Parathyroid adenoma (tissue), 2 donors: ENCODE results near the gene TUT7.

Experiments
- H2AFZ ChIP-seq: fragments of 300-600 bp; sonication (generic); one replicate; pipeline ENCODE4 v1.7.0; 2017; ENCODE audit warnings: antibody characterized with exemption, mild to moderate bottlenecking
- H3K27ac ChIP-seq: fragments of 300-600 bp; sonication (generic); one replicate; pipeline ENCODE4 v1.7.0; 2017
- H3K27me3 ChIP-seq: fragments of 300-600 bp; sonication (generic); one replicate; pipeline ENCODE4 v1.7.0; 2017; ENCODE audit warnings: low read length; ENCODE audit not compliant: control insufficient read depth, insufficient read depth
- H3K36me3 ChIP-seq: fragments of 300-600 bp; sonication (generic); one replicate; pipeline ENCODE4 v1.7.0; 2017; ENCODE audit warnings: low read length; ENCODE audit not compliant: control insufficient read depth, insufficient read depth
- H3K4me1 ChIP-seq: fragments of 300-600 bp; sonication (generic); one replicate; pipeline ENCODE4 v1.7.0; 2017; ENCODE audit warnings: control low read depth
- H3K4me2 ChIP-seq: fragments of 300-600 bp; sonication (generic); one replicate; pipeline ENCODE4 v1.7.0; 2017; ENCODE audit warnings: low read length
- H3K4me3 ChIP-seq: fragments of 300-600 bp; sonication (generic); one replicate; pipeline ENCODE4 v1.7.0; 2017; ENCODE audit warnings: low read depth, low read length
- H3K79me2 ChIP-seq: fragments of 300-600 bp; sonication (generic); one replicate; pipeline ENCODE4 v1.7.0; 2017; ENCODE audit warnings: control low read depth
- H3K9ac ChIP-seq: fragments of 300-600 bp; sonication (generic); one replicate; pipeline ENCODE4 v1.7.0; 2017; ENCODE audit warnings: mild to moderate bottlenecking
- H3K9me3 ChIP-seq: fragments of 300-600 bp; sonication (generic); one replicate; pipeline ENCODE4 v1.7.0; 2017; ENCODE audit warnings: low read length; ENCODE audit not compliant: control insufficient read depth
- CTCF ChIP-seq: fragments of 300-600 bp; sonication (generic); IDR thresholded peaks from one replicate; pipeline ENCODE4 v1.7.0; 2017; ENCODE audit warnings: antibody characterized with exemption, mild to moderate bottlenecking
- donor health status: primary hyperparathyroidism.

The TUT7 gene

GRCh38 chr9:86354818-86355309, 654 bp upstream of the TUT7 start:
- Histone ChIP-seq H3K4me2 (peak overlapping the region; percentile 84), H3K27me3 (no peaks in the 10 kb centered on the region), H3K79me2 (peaks cover 5% of the 10 kb centered on the region), H3K27ac (peak overlapping the region; percentile 84), H3K9ac (no peak overlapping the region), H2AFZ (peak overlapping the region; percentile 83), H3K4me3 (peak overlapping the region; percentile 68), H3K4me1 (peaks cover 4% of the 10 kb centered on the region), H3K36me3 (no peaks in the 10 kb centered on the region), H3K9me3 (no peaks in the 10 kb centered on the region)
- TF ChIP-seq CTCF: no peak

- Histone ChIP-seq H3K36me3 (no peaks in the 10 kb centered on the region), H3K4me3 (peak overlapping the region; percentile 68), H3K9ac (peak overlapping the region; percentile 13), H3K27me3 (no peaks in the 10 kb centered on the region), H3K9me3 (no peaks in the 10 kb centered on the region), H2AFZ (peak overlapping the region; percentile 83), H3K79me2 (peaks cover 7% of the 10 kb centered on the region), H3K4me2 (peak overlapping the region; percentile 75), H3K4me1 (peaks cover 4% of the 10 kb centered on the region), H3K27ac (peak overlapping the region; percentile 84)
- TF ChIP-seq CTCF: no peak
Measured at GRCh38 chr9:86353655-86354010, 577 bp downstream of the TUT7 start.

GRCh38 chr9:86352440-86353077, 1.7 kb downstream of the TUT7 start:
- Histone ChIP-seq H3K27me3 (no peaks in the 10 kb centered on the region), H3K79me2 (peaks cover 8% of the 10 kb centered on the region), H3K9ac (no peak overlapping the region), H3K4me3 (no peak overlapping the region), H3K27ac (no peak overlapping the region), H2AFZ (no peak overlapping the region), H3K9me3 (no peaks in the 10 kb centered on the region), H3K4me2 (peak overlapping the region; percentile 45), H3K4me1 (peaks cover 4% of the 10 kb centered on the region), H3K36me3 (no peaks in the 10 kb centered on the region)
- no peak for TF ChIP-seq CTCF

- Histone ChIP-seq H3K79me2 (peaks cover 8% of the 10 kb centered on the region), H3K36me3 (no peaks in the 10 kb centered on the region), H2AFZ (no peak overlapping the region), H3K9ac (no peak overlapping the region), H3K9me3 (no peaks in the 10 kb centered on the region), H3K4me3 (no peak overlapping the region), H3K4me2 (peak overlapping the region; percentile 42), H3K4me1 (peaks cover 4% of the 10 kb centered on the region), H3K27me3 (no peaks in the 10 kb centered on the region), H3K27ac (no peak overlapping the region)
- TF ChIP-seq CTCF: no peak
Measured at GRCh38 chr9:86351880-86352279, 2.3 kb downstream of the TUT7 start.
